ENCODE measurements around the gene GGCT.

The GGCT gene

GRCh38 chr7:30465046-30465810 lies 39.4 kb downstream of the GGCT start:
- no peak for FAIRE-seq
- DNase-seq (ENCODE audit: insufficient read length, low spot score), result no peak

GRCh38 chr7:30464231-30464671 lies 40.4 kb downstream of the GGCT start:
- FAIRE-seq, result no peak
- DNase-seq (ENCODE audit: insufficient read length, low spot score), result no peak

DNA sequence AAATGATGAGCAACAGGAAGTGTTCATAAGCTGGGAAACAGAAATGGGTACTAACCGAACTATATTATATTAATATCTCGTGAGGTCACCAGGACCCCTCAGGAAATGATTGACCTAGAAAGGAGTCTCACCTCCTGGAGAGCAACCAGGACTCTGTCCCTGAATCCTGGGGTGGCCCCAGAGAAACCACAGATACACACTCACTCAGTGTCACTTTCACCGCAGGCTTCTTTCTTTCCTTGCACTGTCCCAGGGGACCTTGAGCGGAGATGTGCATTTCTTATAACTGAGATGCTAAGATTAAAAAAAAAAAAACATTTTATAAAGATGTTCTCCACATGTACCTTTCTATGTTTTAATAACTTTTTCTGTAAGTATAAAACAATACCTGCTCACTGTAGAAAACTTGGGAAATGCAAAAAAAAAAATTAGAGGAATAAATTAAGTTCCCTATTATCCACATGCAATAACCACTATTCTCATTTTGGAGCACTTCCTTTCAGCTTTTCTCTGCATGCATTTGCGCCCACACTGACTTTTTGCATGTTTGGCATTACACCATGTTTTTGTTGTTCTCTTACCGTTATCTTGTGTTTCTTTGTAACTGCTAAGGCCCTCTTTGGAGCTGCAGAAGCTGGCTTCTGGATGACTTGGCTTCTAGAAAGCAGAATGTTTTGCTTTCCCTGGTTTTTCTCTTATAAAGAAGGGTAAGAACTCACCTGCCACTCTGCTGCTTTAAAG lies 41.1 kb downstream of the GGCT start:
- no peak for FAIRE-seq

GRCh38 chr7:30462179-30462578 lies 42.5 kb downstream of the GGCT start:
- DNase-seq (ENCODE audit: insufficient read length, low spot score), result no peak
- FAIRE-seq, result no peak

More for the DNA sequence above, 41.1 kb downstream of the GGCT start:
- no peak for DNase-seq (ENCODE audit: insufficient read length, low spot score)

DNA sequence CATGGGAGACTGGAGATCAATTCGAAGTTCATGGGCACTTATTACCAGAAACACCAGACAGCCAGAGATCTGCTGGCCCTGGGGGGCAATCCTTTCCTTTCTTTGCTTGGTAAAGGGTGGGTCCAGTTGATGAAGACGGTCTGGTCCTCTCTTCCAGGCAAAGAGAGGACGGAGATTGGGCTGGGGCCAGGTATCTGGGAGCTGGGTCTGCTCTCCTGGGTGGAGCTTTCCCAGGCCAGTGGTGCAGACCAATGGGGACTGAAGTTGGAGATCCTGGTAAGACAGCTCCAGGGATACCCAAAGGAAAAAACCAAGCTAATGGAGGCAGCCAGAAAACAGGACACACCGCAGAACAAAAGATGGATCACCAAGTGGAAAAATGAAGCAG lies 44.4 kb downstream of the GGCT start:
- DNase-seq (ENCODE audit: insufficient read length, low spot score) (no peak), FAIRE-seq (no peak)

- DNase-seq (ENCODE audit: insufficient read length, low spot score) (peak; percentile 68), FAIRE-seq (peak; percentile 72)
Measured at GRCh38 chr7:30459591-30460245, 44.9 kb downstream of the GGCT start.

- no peak for DNase-seq (ENCODE audit: insufficient read length, low spot score)
- FAIRE-seq, result no peak
Measured at GRCh38 chr7:30458311-30458710, 46.3 kb downstream of the GGCT start.

DNA sequence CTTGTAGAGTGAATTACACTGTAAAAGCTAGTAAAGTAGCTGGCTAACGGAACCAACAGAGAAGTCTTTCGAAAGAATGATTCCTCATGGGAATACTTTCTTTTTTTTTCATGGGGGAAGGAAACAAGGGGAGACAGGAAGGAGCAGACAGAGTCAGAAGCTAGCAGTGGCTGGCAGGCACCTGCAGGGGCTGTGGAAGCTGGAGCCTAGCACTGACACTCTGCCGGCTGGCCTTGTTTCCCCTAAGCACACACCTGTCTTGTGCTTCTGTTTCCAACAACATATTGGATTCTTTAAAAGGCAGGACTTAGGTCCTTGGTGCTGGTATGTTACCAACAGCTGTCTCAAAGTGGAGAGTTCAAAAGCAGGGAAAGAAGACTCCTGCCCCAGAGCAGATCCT lies 50.7 kb downstream of the GGCT start:
- DNase-seq (ENCODE audit: insufficient read length, low spot score), result no peak
- FAIRE-seq, result no peak

DNA sequence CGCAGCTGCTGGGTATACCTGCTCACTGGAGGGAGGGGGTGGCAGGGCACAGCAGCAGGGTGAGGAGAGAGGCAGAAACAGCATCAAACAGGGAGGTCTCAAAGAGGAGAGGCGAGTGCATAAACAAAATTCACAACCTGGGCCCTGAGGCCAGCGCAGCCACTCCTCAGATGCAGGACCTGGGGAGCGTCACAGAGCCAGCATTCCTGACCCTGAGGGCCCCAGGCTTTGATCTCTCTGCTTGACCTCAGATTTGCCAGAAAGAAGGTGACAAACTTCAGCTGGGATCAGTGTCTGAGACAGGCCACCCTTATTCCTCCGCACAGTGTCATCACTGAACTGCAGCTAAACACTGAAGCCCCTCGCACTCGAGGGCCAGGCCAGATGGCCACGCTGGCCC lies 51.6 kb downstream of the GGCT start:
- no peak for FAIRE-seq
- DNase-seq (ENCODE audit: insufficient read length, low spot score), result no peak

DNA sequence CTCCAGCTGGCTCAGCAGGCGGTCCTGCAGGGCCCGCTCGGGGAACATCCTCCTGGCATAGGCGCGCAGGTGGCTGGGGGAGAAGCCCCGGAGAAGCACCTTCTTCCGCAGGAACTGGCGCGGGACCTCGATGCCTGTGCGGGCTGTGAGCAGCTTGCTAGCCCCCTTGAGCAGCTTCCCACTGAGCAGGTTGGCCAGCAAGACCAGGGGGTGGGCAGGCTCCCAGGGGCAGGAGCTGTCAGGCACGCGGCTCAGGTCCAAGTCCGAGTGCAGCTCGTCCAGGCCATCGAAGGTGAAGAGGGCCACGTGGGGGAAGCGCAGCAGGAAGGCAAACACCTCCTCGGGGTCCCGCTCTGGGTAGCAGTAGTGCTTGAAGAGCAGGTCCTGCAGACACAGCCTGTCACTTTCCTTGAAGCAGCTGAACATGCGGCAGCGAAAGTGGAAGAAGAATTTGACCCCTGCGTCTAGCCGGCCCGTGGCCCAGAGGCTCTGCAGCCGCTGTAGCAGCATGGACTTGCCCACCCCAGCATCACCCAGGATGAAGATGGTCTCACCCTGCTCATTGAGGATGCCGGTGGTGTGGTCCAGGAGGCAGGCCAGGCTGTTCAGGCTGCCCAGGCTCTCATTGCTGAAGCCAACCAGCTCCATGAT lies 52.2 kb downstream of the GGCT start:
- FAIRE-seq, result no peak
- DNase-seq (ENCODE audit: insufficient read length, low spot score), result no peak

- no peak for DNase-seq (ENCODE audit: insufficient read length, low spot score)
- FAIRE-seq, result no peak
Measured at GRCh38 chr7:30451539-30452279, 52.9 kb downstream of the GGCT start.

- FAIRE-seq, result no peak
Measured at GRCh38 chr7:30450983-30451497, 53.6 kb downstream of the GGCT start.

DNA sequence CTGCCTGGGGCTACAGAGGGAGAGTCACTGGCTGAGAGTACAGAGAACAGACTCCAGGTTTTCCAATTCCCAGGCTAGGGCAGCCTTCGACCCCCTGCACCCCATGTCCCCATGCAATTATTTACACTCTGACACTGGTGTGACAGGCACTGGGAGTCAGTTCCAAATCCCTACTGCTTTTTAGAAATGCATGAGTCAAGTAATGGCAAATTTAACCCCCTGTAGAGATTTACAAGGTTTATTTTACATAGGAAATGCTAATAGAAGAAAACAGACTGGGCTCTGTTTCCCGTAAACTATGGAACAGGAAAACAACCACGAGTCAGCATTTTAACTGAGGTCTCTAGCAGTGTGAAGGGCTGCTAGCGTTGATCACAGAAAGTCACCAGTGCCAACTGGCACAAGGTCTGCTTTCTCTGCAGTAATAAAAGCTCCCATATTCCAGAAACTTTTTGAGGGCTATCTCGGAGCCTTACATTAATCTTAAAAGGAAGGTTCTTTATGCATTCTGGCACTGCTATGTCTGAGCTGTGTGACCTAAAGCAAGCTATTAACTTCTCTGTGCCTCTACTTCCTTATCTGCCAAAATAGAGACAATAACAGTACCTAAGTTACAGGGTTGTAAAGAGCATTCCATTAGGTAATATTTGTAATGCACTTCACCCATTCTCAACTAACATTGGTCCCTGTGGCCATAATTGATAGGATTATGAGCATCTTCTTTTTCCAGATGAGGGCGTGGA lies 54.2 kb downstream of the GGCT start:
- no peak for DNase-seq (ENCODE audit: insufficient read length, low spot score)
- FAIRE-seq, result no peak

More at GRCh38 chr7:30450983-30451497, 53.6 kb downstream of the GGCT start:
- DNase-seq (ENCODE audit: insufficient read length, low spot score), result no peak

DNA sequence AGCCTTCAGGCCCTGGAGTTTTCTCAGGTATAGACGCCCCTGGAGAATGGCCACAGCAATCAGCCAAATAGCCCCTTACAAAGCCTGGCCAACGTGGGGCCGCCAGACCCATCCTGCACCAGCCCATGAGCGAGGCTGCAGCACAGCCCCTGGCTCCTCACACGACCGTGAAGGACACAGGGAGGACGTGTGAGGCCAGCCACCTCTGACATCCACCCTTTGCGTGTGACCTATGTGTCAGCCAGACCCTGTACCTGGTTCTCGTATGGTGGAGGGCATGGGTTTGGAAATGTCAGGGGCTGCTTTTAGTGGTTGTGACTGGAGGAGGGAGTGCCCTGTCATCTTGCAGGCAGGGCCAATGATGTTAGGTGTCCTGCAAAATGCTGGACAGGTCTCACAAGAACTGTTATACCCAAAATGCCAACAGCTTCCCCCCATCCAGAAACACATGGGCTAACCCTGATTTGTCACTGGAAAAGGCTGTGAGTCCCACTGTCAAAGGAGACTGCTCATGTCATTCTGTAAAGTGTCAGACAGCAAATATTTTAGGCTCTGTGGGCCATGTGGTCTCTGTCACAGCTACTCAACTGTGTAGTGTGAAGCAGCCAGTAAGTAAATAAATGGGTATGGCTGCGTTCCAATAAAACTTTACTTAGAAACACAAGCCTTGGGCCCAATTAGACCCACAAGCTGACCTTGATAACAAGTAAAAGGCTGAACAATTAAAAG lies 56.0 kb downstream of the GGCT start:
- FAIRE-seq (no peak), DNase-seq (ENCODE audit: insufficient read length, low spot score) (no peak)

- DNase-seq (ENCODE audit: insufficient read length, low spot score) (no peak), FAIRE-seq (no peak)
Measured at GRCh38 chr7:30447466-30447865, 57.2 kb downstream of the GGCT start.

All from HTR-8/SVneo (cell line).